IMR-90 (cell line): ENCODE data around the gene CIAO2A. TPM values are rescaled to one million over a fixed set of nuclear protein-coding genes. Genes with fewer than 3 reads are reported as not detected.

Source experiments
- ATAC-seq: fragments of 200-7000 bp; cut with Tn5 transposase; 2 replicates; pipeline ENCODE4 v1.9.1; 2020; ENCODE audit warnings: low read depth, mild to moderate bottlenecking, moderate library complexity
- BruUV-seq: library from RNA; stranded (reverse); fragments of 400-500 nt; replicated peaks from 2 replicates; lab custom pipeline; 2021; lab: Mats Ljungman, UMichigan
- CTCF ChIA-PET: fragments of 300-600 bp; formaldehyde crosslinking; extraction: SDS; loops from one replicate; lab custom pipeline; 2021; ENCODE audit warnings: antibody characterized with exemption; lab: Yijun Ruan, JAX
- POLR2A ChIA-PET: fragments of 300-600 bp; sonication (Branson Sonifier 250); formaldehyde crosslinking; loops from one replicate; lab custom pipeline; 2022; ENCODE audit warnings: antibody characterized with exemption; ENCODE audit not compliant: unreplicated experiment; lab: Charles Lee
- DNase-seq: peaks from one replicate; pipeline ENCODE4 v3.0.0; 2013
- H2AFZ ChIP-seq: replicated peaks from 2 replicates; pipeline ENCODE3; 2013; ENCODE audit warnings: low read length, mild to moderate bottlenecking; ENCODE audit not compliant: poor library complexity
- H2AK5ac ChIP-seq: 2 replicates; pipeline ENCODE4 v1.6.1; 2013; ENCODE audit warnings: low read depth, low read length, inconsistent platforms
- H2AK9ac ChIP-seq: replicated peaks from 2 replicates; pipeline ENCODE3; 2013; ENCODE audit warnings: mild to moderate bottlenecking, low read depth, low read length, moderate library complexity; ENCODE audit not compliant: poor library complexity
- H2BK120ac ChIP-seq: 2 replicates; pipeline ENCODE4 v1.6.1; 2013; ENCODE audit warnings: low read depth, low read length, inconsistent platforms
- H2BK15ac ChIP-seq: 3 replicates; pipeline ENCODE4 v1.6.1; 2013; ENCODE audit warnings: low read depth, low read length, inconsistent platforms
- H2BK20ac ChIP-seq: 2 replicates; pipeline ENCODE4 v1.6.1; 2013; ENCODE audit warnings: low read depth, mild to moderate bottlenecking, inconsistent platforms, low read length, moderate library complexity
- H2BK5ac ChIP-seq: 2 replicates; pipeline ENCODE4 v1.6.1; 2013; ENCODE audit warnings: mild to moderate bottlenecking, low read depth, low read length, inconsistent platforms; ENCODE audit not compliant: poor library complexity, severe bottlenecking
- H3K14ac ChIP-seq: replicated peaks from 2 replicates; pipeline ENCODE4 v1.6.1; 2013; ENCODE audit warnings: low read depth, low read length, inconsistent platforms
- H3K18ac ChIP-seq: 2 replicates; pipeline ENCODE4 v1.6.1; 2013; ENCODE audit warnings: low read depth, low read length, control low read depth
- H3K23ac ChIP-seq: 2 replicates; pipeline ENCODE4 v1.6.1; 2013; ENCODE audit warnings: low read depth, low read length, inconsistent platforms
- H3K27ac ChIP-seq: 2 replicates; pipeline ENCODE4 v1.5.1; 2013; ENCODE audit warnings: mild to moderate bottlenecking, control low read depth, low read length; ENCODE audit not compliant: insufficient read depth
- H3K27me3 ChIP-seq: 2 replicates; pipeline ENCODE4 v1.6.1; 2013; ENCODE audit warnings: low read length; ENCODE audit not compliant: control insufficient read depth, insufficient read depth
- H3K36me3 ChIP-seq: 2 replicates; pipeline ENCODE4 v1.6.1; 2013; ENCODE audit warnings: low read length, mixed read lengths; ENCODE audit not compliant: control insufficient read depth, insufficient read depth
- H3K4ac ChIP-seq: 2 replicates; pipeline ENCODE4 v1.6.1; 2013; ENCODE audit warnings: low read depth, low read length, inconsistent platforms
- H3K4me1 ChIP-seq: 2 replicates; pipeline ENCODE4 v1.6.1; 2013; ENCODE audit warnings: low read length, mixed read lengths; ENCODE audit not compliant: control insufficient read depth, insufficient read depth
- H3K4me2 ChIP-seq: 2 replicates; pipeline ENCODE4 v1.6.1; 2013; ENCODE audit warnings: low read depth, mild to moderate bottlenecking, control low read depth, low read length, moderate library complexity
- H3K4me3 ChIP-seq: 2 replicates; pipeline ENCODE4 v1.5.1; 2013; ENCODE audit warnings: low read depth, mild to moderate bottlenecking, control low read depth, low read length, moderate library complexity; ENCODE audit not compliant: insufficient read depth
- H3K56ac ChIP-seq: 2 replicates; pipeline ENCODE4 v1.6.1; 2013; ENCODE audit warnings: low read length, inconsistent platforms; ENCODE audit not compliant: insufficient read depth; ENCODE audit errors: extremely low read depth
- H3K79me1 ChIP-seq, 2 experiments: 2 replicates each; pipeline ENCODE4 v1.6.1; 2013; ENCODE audit warnings: low read length in 2 of 2, inconsistent platforms in 1 of 2, low read depth in 1 of 2
- H3K9ac ChIP-seq: 2 replicates; pipeline ENCODE4 v1.6.1; 2013; ENCODE audit warnings: low read depth, low read length, control low read depth
- H3K9me1 ChIP-seq: 2 replicates; pipeline ENCODE4 v1.6.1; 2013; ENCODE audit warnings: low read length, inconsistent platforms; ENCODE audit not compliant: insufficient read depth
- H3K9me3 ChIP-seq: 2 replicates; pipeline ENCODE4 v1.6.1; 2013; ENCODE audit warnings: low read length; ENCODE audit not compliant: control insufficient read depth, insufficient read depth
- H4K20me1 ChIP-seq: 2 replicates; pipeline ENCODE4 v1.6.1; 2013; ENCODE audit warnings: low read length, inconsistent platforms; ENCODE audit not compliant: insufficient read depth
- H4K5ac ChIP-seq: 2 replicates; pipeline ENCODE4 v1.6.1; 2013; ENCODE audit warnings: mild to moderate bottlenecking, low read depth, low read length, control low read depth
- H4K8ac ChIP-seq, 2 experiments: 2 replicates each; pipeline ENCODE4 v1.6.1; 2013; ENCODE audit warnings: low read depth in 2 of 2, low read length in 2 of 2, control low read depth in 1 of 2, inconsistent platforms in 1 of 2
- H4K91ac ChIP-seq: 2 replicates; pipeline ENCODE4 v1.6.1; 2013; ENCODE audit warnings: low read depth, low read length, inconsistent platforms; ENCODE audit not compliant: insufficient read depth
- CEBPB ChIP-seq: IDR thresholded peaks from 2 replicates; pipeline ENCODE4 v1.6.1; 2012; ENCODE audit warnings: low read depth, low read length, improper control_type of control experiment
- FOS ChIP-seq: fragments of 150-350 bp; IDR thresholded peaks from 2 replicates; pipeline ENCODE4 v1.6.1; 2016; ENCODE audit warnings: low read depth, low read length
- MAFK ChIP-seq: IDR thresholded peaks from 2 replicates; pipeline ENCODE4 v1.6.1; 2012; ENCODE audit warnings: low read depth, low read length, improper control_type of control experiment
- MAZ ChIP-seq: IDR thresholded peaks from 2 replicates; pipeline ENCODE4 v1.6.1; 2012; ENCODE audit warnings: low read depth, mild to moderate bottlenecking, low read length, improper control_type of control experiment, moderate library complexity, borderline replicate concordance
- MXI1 ChIP-seq: IDR thresholded peaks from 2 replicates; pipeline ENCODE4 v1.6.1; 2012; ENCODE audit warnings: low read depth, mild to moderate bottlenecking, low read length, moderate library complexity, borderline replicate concordance
- NFE2L2 ChIP-seq: fragments of 150-350 bp; IDR thresholded peaks from 2 replicates; pipeline ENCODE4 v1.6.1; 2016; ENCODE audit warnings: low read depth, mild to moderate bottlenecking, low read length
- POLR2A ChIP-seq: IDR thresholded peaks from 2 replicates; pipeline ENCODE4 v1.6.1; 2012; ENCODE audit warnings: mild to moderate bottlenecking, low read depth, low read length
- RAD21 ChIP-seq: IDR thresholded peaks from 2 replicates; pipeline ENCODE4 v1.6.1; 2012; ENCODE audit warnings: low read length, improper control_type of control experiment
- RCOR1 ChIP-seq: IDR thresholded peaks from 2 replicates; pipeline ENCODE4 v1.6.1; 2012; ENCODE audit warnings: mild to moderate bottlenecking, low read length, improper control_type of control experiment; ENCODE audit not compliant: insufficient replicate concordance
- SMC3 ChIP-seq: fragments of 150-350 bp; IDR thresholded peaks from 2 replicates; pipeline ENCODE4 v1.6.1; 2016; ENCODE audit warnings: low read depth, mild to moderate bottlenecking, antibody characterized with exemption, low read length, moderate library complexity
- WGBS, 2 experiments: methylation state at CpG; one replicate each; pipeline versions ENCODE4 v1.1.5 to v1.1.7; 2013; ENCODE audit warnings: missing lambda C conversion rate in 2 of 2; ENCODE audit not compliant: insufficient read length in 1 of 2; ENCODE audit errors: extremely low coverage in 2 of 2; 5-methylcytosine and 5-hydroxymethylcytosine counted together
- dilution Hi-C: fragments of 300-500 bp; cut with HindIII; formaldehyde crosslinking; loops from one replicate; pipeline ENCODE4 v1.14.3; 2018; ENCODE audit warnings: low sequenced_read_pairs; ENCODE audit not compliant: unreplicated experiment
- in situ Hi-C: fragments of 300-500 bp; cut with MboI; formaldehyde crosslinking; loops from 3 replicates; pipeline ENCODE4 v1.14.3; 2019; ENCODE audit warnings: low sequenced_read_pairs, inconsistent platforms, mixed read lengths
- intact Hi-C: fragments of 100-400 bp; cut with micrococcal nuclease; formaldehyde crosslinking; loops from 2 replicates; pipeline ENCODE4 v1.10.0; 2022
- polyA plus RNA-seq, 3 experiments: library from polyadenylated mRNA; depleted of rRNA; stranded (reverse); fragments of >200 nt; gene quantifications; 2 replicates each; pipeline ENCODE4 v1.2.3, GENCODE V29; 2012; ENCODE audit warnings: low replicate concordance in 1 of 3
- total RNA-seq: library from RNA; depleted of rRNA; stranded (reverse); fragments of >200 nt; gene quantifications from 2 replicates; pipeline ENCODE4 v1.2.3, GENCODE V29; 2012

CIAO2A gene
- total and polyA plus RNA-seq, 2 of the 4 experiments (the other 2 are of a cell fraction) = 36.7 to 38.3 TPM

- H3K27me3 ChIP-seq = no peaks in the 10 kb centered on the region
- no peak overlapping the region for H2BK15ac ChIP-seq
- CTCF ChIA-PET = interaction anchor here (0.7 kb wide), 1 partner anchor 489 kb away, joined by 3 read pairs; no protein-coding TSS in a partner anchor
- 0 out of 2 replicates have a peak, but pooled peaks cover 1% of the 10 kb centered on the region for H3K4me1 ChIP-seq
- ATAC-seq (no peak), DNase-seq (no peak)
- no peak overlapping the region for H2AK5ac ChIP-seq
- H3K27ac ChIP-seq = no peak overlapping the region
- no peak overlapping the region for H4K8ac ChIP-seq
- intact Hi-C loops (no loop called here), in situ Hi-C loops (no loop called here), dilution Hi-C loops (no loop called here)
- peaks cover 19 to 70% of the 10 kb centered on the region in 2 experiments for H3K79me1 ChIP-seq
- H3K14ac ChIP-seq = no peak overlapping the region
- H4K91ac ChIP-seq = no peak overlapping the region
- no peak overlapping the region for H2BK20ac ChIP-seq
- H3K9me3 ChIP-seq = no peaks in the 10 kb centered on the region
- H3K9ac ChIP-seq = no peak overlapping the region
- no peak overlapping the region for H2BK5ac ChIP-seq
- 0 out of 2 replicates have a peak, but pooled peaks cover 9% of the 10 kb centered on the region for H3K9me1 ChIP-seq
- H2AFZ ChIP-seq = no peak overlapping the region
- no peak for TF ChIP-seq MXI1
- no peak for TF ChIP-seq SMC3
- TF ChIP-seq FOS = no peak
- TF ChIP-seq POLR2A = no peak
- TF ChIP-seq RAD21 = no peak
- no peak for TF ChIP-seq NFE2L2
- no peak for TF ChIP-seq MAFK
- no peak for TF ChIP-seq RCOR1
- TF ChIP-seq CEBPB = no peak
- TF ChIP-seq MAZ = no peak
- H2AK9ac ChIP-seq = no peak overlapping the region
- H3K4me2 ChIP-seq = no peak overlapping the region
- no peak overlapping the region for H3K4ac ChIP-seq
- no peak overlapping the region for H3K56ac ChIP-seq
- no TSS peak for BruUV-seq
- peaks cover 61% of the 10 kb centered on the region for H4K20me1 ChIP-seq
- POLR2A ChIA-PET = no interaction called here
- no peak overlapping the region for H3K23ac ChIP-seq
- H4K5ac ChIP-seq = no peak overlapping the region
- no peak overlapping the region for H3K4me3 ChIP-seq
- no peak overlapping the region for H2BK120ac ChIP-seq
- no peaks in the 10 kb centered on the region for H3K36me3 ChIP-seq
- no peak overlapping the region for H3K18ac ChIP-seq
- no CpG with 5 or more reads among the region's 2 CpGs for WGBS, 2 experiments
These were observed 5.7 kb upstream of the CIAO2A start for GRCh38 chr15:64099379-64099778.
